Stimulated activated naive CD4-positive, alpha-beta T cell (primary cell): Measurements from ENCODE around the gene GSE1.

Source experiments
- DNase-seq, 6 experiments: peaks; one replicate each; lab custom pipeline; 2025; lab: John Stamatoyannopoulos, UW

GSE1 gene

GRCh38 chr16:85646976-85647375, 33.9 kb downstream of the GSE1 start:
- DNase-seq, result no peak

DNA sequence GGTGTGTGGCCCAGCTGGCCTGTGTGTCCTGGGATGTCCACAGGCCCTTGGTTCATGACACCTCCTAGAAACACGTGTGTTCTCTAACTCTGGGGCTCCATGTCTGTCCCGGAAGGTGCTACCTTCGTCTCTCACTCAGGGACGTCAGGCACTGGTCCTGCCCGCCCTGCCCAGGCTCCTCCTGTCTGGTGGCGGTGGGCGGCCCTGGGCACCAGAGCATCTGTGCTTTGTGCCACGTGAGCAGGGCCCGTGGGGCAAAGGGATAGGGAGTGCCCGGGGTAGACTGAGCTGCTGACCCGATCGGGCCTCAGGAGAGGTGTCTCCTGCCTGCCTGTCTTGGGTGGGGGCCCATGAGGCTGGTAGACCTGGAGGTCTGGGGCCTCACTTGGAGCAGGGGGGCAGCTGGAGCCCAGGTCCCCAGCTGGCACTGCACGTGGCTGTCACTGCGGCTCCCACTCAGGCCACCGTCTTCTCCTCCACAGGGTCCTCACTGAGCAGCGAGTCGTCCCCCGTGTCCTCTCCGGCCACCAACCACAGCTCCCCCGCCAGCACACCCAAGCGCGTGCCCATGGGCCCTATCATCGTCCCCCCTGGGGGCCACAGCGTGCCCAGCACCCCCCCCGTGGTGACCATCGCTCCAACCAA, 35.1 kb downstream of the GSE1 start:
- no peak for DNase-seq

GRCh38 chr16:85648805-85649204, 35.7 kb downstream of the GSE1 start:
- no peak for DNase-seq

- no peak for DNase-seq
These were observed 36.5 kb downstream of the GSE1 start for GRCh38 chr16:85649411-85650134.

DNA sequence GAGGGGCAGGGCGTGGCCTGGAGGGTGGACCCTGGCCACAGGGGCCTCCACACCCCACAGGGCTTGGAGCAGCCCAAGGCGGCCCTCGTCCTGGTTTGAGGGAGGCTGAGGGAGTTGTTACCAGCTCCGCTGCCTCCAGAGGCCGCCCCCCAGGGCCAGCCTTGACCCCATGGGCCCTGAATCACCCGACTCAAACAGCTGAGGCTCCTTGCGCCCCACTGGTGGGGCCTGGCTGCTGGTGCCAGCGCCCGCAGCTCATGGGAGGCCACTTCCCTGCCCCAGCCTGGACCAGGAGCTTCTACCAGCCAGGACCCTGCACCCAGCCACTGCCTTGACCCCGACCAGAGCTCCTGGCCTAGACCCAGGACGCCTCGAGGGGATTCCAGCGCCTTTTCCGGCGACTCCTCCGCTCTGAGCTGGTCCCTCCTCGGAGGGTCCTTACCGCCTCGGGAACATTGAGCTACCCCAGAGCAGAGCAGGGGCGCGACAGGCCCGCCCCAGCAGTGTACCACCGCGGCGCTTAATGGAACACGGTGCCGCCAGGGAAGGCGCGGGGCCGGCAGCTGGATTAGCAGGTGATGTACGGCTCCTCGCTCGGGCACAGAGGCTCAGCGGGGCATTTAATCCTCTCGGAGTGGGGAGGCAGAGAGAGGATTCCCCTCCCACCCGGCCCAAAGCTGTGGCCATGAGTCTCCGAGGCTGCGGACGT, 37.2 kb downstream of the GSE1 start:
- DNase-seq, result no peak

DNA sequence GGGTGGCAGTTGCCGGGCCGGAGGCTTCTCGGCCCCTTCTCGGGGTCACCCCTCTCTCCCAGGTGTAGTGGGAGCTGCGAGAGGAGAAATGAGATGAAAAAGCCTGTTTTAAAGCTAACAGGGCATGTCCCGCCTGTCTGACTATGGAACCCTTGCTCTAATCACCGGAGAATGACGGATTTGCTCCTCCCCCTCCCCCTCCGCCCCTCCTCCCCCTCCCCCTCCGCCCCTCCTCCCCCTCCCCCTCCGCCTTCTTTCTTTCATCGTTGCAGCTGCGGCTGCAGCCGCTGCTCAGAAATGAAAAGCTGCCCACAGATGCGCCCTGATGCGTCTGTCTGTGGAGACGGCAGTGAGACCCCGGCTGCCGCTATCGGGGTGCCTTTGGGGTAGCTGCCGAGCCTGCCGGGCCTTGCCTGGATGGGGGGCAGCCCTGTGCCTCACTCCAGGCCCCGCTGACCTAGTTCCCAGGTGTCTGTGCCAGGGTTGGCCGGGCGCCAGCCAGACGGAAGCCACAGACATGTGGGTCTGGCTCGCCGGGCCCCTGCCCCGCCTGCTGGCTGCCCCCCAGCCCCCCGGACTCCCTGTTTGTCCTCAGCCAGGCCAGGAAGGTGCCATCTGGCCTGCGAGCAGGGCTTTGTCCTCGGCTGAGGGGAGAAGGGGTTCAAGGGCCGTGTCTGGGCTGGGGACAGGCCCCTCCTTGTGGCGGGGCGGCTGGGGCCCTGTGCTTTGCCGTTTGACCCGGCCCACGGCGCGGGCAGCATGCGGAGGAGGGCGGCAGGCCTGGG, 37.9 kb downstream of the GSE1 start:
- no peak for DNase-seq

DNA sequence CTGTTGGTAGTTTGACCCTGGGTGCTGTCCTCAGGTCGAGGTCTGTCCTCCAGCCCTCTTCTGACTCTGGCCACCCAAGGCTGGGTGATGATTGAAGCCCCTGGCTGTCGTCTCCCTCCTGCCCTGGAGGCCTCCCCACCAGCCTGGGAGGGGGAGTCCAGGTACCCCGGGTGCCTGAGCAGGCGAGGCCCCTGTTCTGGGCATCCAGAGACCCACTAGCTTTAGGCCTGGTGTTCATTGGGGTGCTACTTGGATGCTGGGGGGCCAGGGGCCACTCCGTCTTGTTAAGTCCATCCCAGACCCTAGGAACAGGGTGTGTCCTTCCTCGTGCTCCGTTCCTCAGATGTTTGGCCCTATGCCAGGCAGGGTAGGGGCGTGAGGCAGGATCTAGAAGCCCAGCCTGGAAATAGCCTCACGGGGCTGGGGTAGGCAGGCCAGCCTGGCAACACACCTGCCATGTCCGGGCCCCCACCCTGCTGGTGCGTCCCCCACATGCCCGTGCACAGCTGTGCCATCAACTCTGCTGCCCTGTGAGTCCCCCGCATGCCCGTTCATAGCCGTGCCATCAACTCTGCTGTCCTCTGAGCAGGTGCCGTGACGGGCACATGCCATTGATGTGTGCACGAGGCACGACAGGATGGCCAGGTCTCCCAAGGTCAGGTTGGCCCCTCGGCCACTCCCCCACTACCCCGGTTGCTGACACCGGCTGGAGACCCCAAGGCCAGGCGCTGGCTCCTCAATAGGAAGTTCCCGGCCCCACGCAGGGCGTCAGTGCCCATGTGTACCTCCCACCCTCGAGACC, 38.7 kb downstream of the GSE1 start:
- DNase-seq, result no peak

- no peak for DNase-seq
These were observed 39.5 kb downstream of the GSE1 start for GRCh38 chr16:85652431-85653221.

- no peak for DNase-seq
These were observed 40.3 kb downstream of the GSE1 start for GRCh38 chr16:85653290-85653891.

GRCh38 chr16:85654251-85655095, 41.4 kb downstream of the GSE1 start:
- no peak for DNase-seq

GRCh38 chr16:85655216-85656129, 42.4 kb downstream of the GSE1 start:
- no peak for DNase-seq

GRCh38 chr16:85656351-85657266, 43.5 kb downstream of the GSE1 start:
- DNase-seq, result no peak

GRCh38 chr16:85657267-85657650, 44.1 kb downstream of the GSE1 start:
- DNase-seq, result no peak

GRCh38 chr16:85657996-85658395, 44.9 kb downstream of the GSE1 start:
- no peak for DNase-seq

DNA sequence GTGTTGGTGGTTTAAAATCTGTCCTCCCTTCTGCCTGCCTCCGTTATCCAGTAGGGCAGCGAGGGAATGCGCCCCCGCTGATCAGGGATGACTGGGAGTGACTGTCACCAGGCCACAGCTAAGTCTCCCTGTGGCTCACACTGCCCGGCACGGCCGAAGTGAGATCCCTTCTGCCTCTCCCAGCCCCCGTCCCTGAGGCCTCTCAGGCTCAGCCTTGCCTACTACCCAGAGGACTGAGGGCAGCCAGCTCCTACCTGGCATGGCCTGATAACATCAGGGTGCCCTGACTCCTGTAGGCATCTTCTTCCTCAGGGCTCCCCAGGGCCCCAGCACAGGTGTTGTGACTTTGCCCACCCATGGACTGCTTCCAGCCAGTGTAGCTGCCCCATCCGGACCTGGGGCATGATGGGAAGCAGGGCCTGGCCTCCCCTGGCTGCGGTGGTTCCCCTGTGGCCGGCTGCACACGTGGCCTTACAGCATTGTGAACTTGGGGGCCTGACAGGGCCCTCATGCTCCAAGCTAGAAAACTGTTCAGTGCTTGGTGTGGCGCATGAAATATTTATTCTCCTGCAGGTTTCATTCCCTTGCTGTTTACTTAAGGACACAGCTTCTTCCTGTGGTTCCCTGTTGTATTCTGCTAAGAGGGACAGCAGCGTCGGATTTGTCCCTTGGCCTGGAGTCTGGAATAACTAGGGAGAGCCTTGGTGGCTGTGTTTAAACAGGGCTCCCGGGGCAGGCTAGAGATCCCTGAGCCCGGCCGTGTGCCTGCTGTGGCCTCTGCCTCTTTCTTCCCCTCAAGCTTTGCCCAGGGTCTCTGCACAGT, 45.6 kb downstream of the GSE1 start:
- DNase-seq, result no peak

DNA sequence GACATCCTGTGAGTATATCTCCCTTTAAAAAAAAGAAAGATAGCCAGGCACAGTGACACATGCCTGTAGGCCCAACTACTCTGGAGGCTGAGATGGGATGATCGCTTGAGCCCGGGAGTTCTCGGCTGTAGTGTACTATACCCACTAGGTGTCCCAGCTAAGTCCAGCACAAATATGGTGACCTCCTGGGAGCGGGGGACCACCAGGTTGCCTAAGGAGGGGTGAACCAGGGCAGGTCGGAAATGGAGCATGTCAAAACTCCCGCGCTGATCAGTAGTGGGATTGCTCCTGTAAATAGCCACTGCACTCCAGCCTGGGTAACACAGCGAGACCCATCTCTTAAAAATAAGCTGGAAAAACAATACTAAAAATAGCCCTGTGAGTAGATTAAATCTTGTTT, 46.2 kb downstream of the GSE1 start:
- DNase-seq, result no peak
